ENCODE results near the gene HLA-DMA. TPM values are rescaled to one million over a fixed set of nuclear protein-coding genes. Genes with fewer than 3 reads are reported as not detected.

The HLA-DMA gene
- total RNA-seq, 4 donors from 2014 or later: 18.3 to 57.0 (median 24.2) TPM

GRCh38 chr6:32931211-32931610 is 21.7 kb downstream of the HLA-DMA start:
- DNase-seq (ENCODE audit: low spot score in 2 of 2): no peak
- H3K4me3 ChIP-seq: no peak overlapping the region
- no peaks in the 10 kb centered on the region for H3K9me3 ChIP-seq
- TF ChIP-seq POLR2A (IDR thresholded peaks at IDR 0.05) (no peak), POLR2AphosphoS5 (IDR thresholded peaks at IDR 0.05) (no peak), CTCF (IDR thresholded peaks at IDR 0.05) (no peak), EP300 (IDR thresholded peaks at IDR 0.05) (no peak)
- H3K27me3 ChIP-seq: no peaks in the 10 kb centered on the region
- H3K27ac ChIP-seq: no peak overlapping the region
- peaks cover 4% of the 10 kb centered on the region for H3K4me1 ChIP-seq
- WGBS: 0% methylated on average over 1 of the region's 1 CpG
- H3K36me3 ChIP-seq: no peaks in the 10 kb centered on the region

GRCh38 chr6:32922083-32922482 is 30.8 kb downstream of the HLA-DMA start:
- Histone ChIP-seq H3K36me3 (no peaks in the 10 kb centered on the region), H3K27me3 (peaks cover 15% of the 10 kb centered on the region), H3K4me3 (no peak overlapping the region), H3K27ac (no peak overlapping the region), H3K9me3 (no peaks in the 10 kb centered on the region), H3K4me1 (no peaks in the 10 kb centered on the region)
- WGBS: 97% methylated on average over 2 of the region's 2 CpGs
- TF ChIP-seq POLR2A (IDR thresholded peaks at IDR 0.05): no peak
- no peak for TF ChIP-seq CTCF (IDR thresholded peaks at IDR 0.05)
- no peak for TF ChIP-seq POLR2AphosphoS5 (IDR thresholded peaks at IDR 0.05)
- no peak for TF ChIP-seq EP300 (IDR thresholded peaks at IDR 0.05)
- DNase-seq (ENCODE audit: low spot score in 2 of 2): no peak

- Histone ChIP-seq H3K36me3 (no peaks in the 10 kb centered on the region), H3K27ac (no peak overlapping the region), H3K4me3 (no peak overlapping the region), H3K4me1 (no peaks in the 10 kb centered on the region), H3K27me3 (peaks cover 15% of the 10 kb centered on the region), H3K9me3 (no peaks in the 10 kb centered on the region)
- TF ChIP-seq POLR2A (IDR thresholded peaks at IDR 0.05) (no peak), EP300 (IDR thresholded peaks at IDR 0.05) (no peak), CTCF (IDR thresholded peaks at IDR 0.05) (no peak), POLR2AphosphoS5 (IDR thresholded peaks at IDR 0.05) (no peak)
- no peak for DNase-seq (ENCODE audit: low spot score in 2 of 2)
- 59% methylated on average over 2 of the region's 2 CpGs for WGBS
Measured at GRCh38 chr6:32920715-32921114, 32.2 kb downstream of the HLA-DMA start.

- H3K27ac ChIP-seq: no peak overlapping the region
- no peaks in the 10 kb centered on the region for H3K9me3 ChIP-seq
- H3K27me3 ChIP-seq: peaks cover 16% of the 10 kb centered on the region
- no peaks in the 10 kb centered on the region for H3K36me3 ChIP-seq
- DNase-seq (ENCODE audit: low spot score in 2 of 2): no peak
- WGBS: 58% methylated on average over 1 of the region's 1 CpG
- TF ChIP-seq CTCF (IDR thresholded peaks at IDR 0.05): no peak
- TF ChIP-seq EP300 (IDR thresholded peaks at IDR 0.05): no peak
- no peak for TF ChIP-seq POLR2A (IDR thresholded peaks at IDR 0.05)
- no peak for TF ChIP-seq POLR2AphosphoS5 (IDR thresholded peaks at IDR 0.05)
- H3K4me1 ChIP-seq: no peaks in the 10 kb centered on the region
- H3K4me3 ChIP-seq: no peak overlapping the region
Measured at GRCh38 chr6:32912951-32913350, 39.9 kb downstream of the HLA-DMA start.

GRCh38 chr6:32908897-32909296 is 44.0 kb downstream of the HLA-DMA start:
- Histone ChIP-seq H3K36me3 (no peaks in the 10 kb centered on the region), H3K4me1 (no peaks in the 10 kb centered on the region), H3K27ac (no peak overlapping the region), H3K4me3 (no peak overlapping the region), H3K9me3 (no peaks in the 10 kb centered on the region), H3K27me3 (peaks cover 13% of the 10 kb centered on the region)
- no peak for TF ChIP-seq POLR2AphosphoS5 (IDR thresholded peaks at IDR 0.05)
- TF ChIP-seq EP300 (IDR thresholded peaks at IDR 0.05): no peak
- TF ChIP-seq POLR2A (IDR thresholded peaks at IDR 0.05): no peak
- no peak for TF ChIP-seq CTCF (IDR thresholded peaks at IDR 0.05)
- WGBS: 63% methylated on average over 2 of the region's 2 CpGs
- no peak for DNase-seq (ENCODE audit: low spot score in 2 of 2)

Measured in suprapubic skin (tissue), 4 donors.